Epithelial cell of umbilical artery (primary cell): ENCODE measurements around the gene ATP13A4. TPM values are rescaled to one million over a fixed set of nuclear protein-coding genes. Genes with fewer than 3 reads are reported as not detected.

Experiments used
- total RNA-seq: library from RNA; depleted of rRNA; stranded (reverse); fragments of >200 nt; gene quantifications from 2 replicates; pipeline ENCODE4 v1.2.3, GENCODE V29; 2014

Gene ATP13A4
- total RNA-seq, result not detected in 2 replicates

GRCh38 chr3:193554811-193555210 is at the start of gene ATP13A4:
ATP13A4 (minus strand) TSS chr3:193554895; CDS start chr3:193554799, 96 bp downstream.

GRCh38 chr3:193592841-193593667 is 38.4 kb upstream of the ATP13A4 start, which contains the start of gene OPA1:
OPA1 (plus strand) TSS chr3:193593208; CDS start chr3:193593378, 170 bp downstream.

GRCh38 chr3:193378706-193379105 is 176.0 kb downstream of the ATP13A4 start, which contains the start of gene ATP13A5:
ATP13A5 (minus strand) TSS chr3:193378753; CDS start chr3:193378725, 28 bp downstream.

Other genes with a start within 250 kb of the ATP13A4 start
- not detected in 2 replicates for gene ATP13A5, start 176.1 kb downstream of the ATP13A4 start, total RNA-seq
- 59.9 and 82.2 TPM in 2 replicates for gene OPA1, start 38.3 kb upstream of the ATP13A4 start, total RNA-seq